SK-N-SH treated with all-trans-retinoic acid at 6 μM for 48 hours (cell line): ENCODE results near the gene CCDC187.

Source experiments
- ARNTL ChIP-seq: fragments of 450-650 bp; formaldehyde crosslinking; IDR thresholded peaks from 2 replicates; pipeline ENCODE4 v1.5.0; 2020; ENCODE audit warnings: low read depth, mild to moderate bottlenecking, moderate library complexity, borderline replicate concordance
- OSR1 ChIP-seq: fragments of 250-450 bp; sonication (Bioruptor Pico); IDR thresholded peaks from 2 replicates; pipeline ENCODE4 v1.8.0; 2022; ENCODE audit warnings: moderate library complexity, mild to moderate bottlenecking, inconsistent platforms
- PATZ1 ChIP-seq: fragments of 250-450 bp; sonication (Bioruptor Pico); IDR thresholded peaks from 2 replicates; pipeline ENCODE4 v1.8.0; 2020; ENCODE audit warnings: mild to moderate bottlenecking, moderate library complexity, borderline replicate concordance
- RARB ChIP-seq: fragments of 250-450 bp; sonication (Bioruptor Pico); IDR thresholded peaks from 2 replicates; pipeline ENCODE4 v1.8.0; 2021; ENCODE audit warnings: mild to moderate bottlenecking, moderate library complexity
- TCF4 ChIP-seq: fragments of 250-450 bp; sonication (Bioruptor Pico); IDR thresholded peaks from 2 replicates; pipeline ENCODE4 v1.8.0; 2021; ENCODE audit warnings: mild to moderate bottlenecking, moderate library complexity, borderline replicate concordance
- TSHZ2 ChIP-seq: fragments of 250-450 bp; sonication (Bioruptor Pico); IDR thresholded peaks from 2 replicates; pipeline ENCODE4 v1.5.0; 2020; ENCODE audit warnings: mild to moderate bottlenecking, moderate library complexity
- ZFP3 ChIP-seq: fragments of 250-450 bp; sonication (Bioruptor Pico); IDR thresholded peaks from 2 replicates; pipeline ENCODE4 v1.5.0; 2020; ENCODE audit warnings: mild to moderate bottlenecking, moderate library complexity
- ZNF565 ChIP-seq: fragments of 450-650 bp; formaldehyde crosslinking; conservative IDR thresholded peaks from 2 replicates; pipeline ENCODE4 v1.5.0; 2020; ENCODE audit warnings: low read depth, mild to moderate bottlenecking, moderate library complexity

- TF ChIP-seq PATZ1 (CRISPR knock-in tag) (no peak), TSHZ2 (CRISPR knock-in tag) (no peak), OSR1 (CRISPR knock-in tag) (no peak), ARNTL (CRISPR knock-in tag) (no peak), RARB (CRISPR knock-in tag) (no peak), ZFP3 (CRISPR knock-in tag) (no peak), ZNF565 (no peak), TCF4 (no peak)
Measured at GRCh38 chr9:136327304-136327974, 23.5 kb upstream of the CCDC187 start, which contains the start of gene GPSM1.
